GM23338 (cell line): ENCODE results near the gene SLCO1C1.

ENCODE experiments used
- CTCF ChIP-seq, 2 experiments: fragments of 200-600 bp in 1 of 2; sonication (generic) in 1 of 2; conservative IDR thresholded peaks; 2 replicates each; pipeline versions ENCODE4 v1.5.1 to v1.6.1; 2016 to 2017; ENCODE audit warnings: antibody characterized with exemption in 2 of 2, low read depth in 2 of 2, mild to moderate bottlenecking in 2 of 2, moderate library complexity in 1 of 2
- EZH2 ChIP-seq: fragments of 200-600 bp; sonication (generic); IDR thresholded peaks from one replicate; pipeline ENCODE4 v1.8.0; 2017; ENCODE audit warnings: antibody characterized with exemption, mild to moderate bottlenecking, low read depth; ENCODE audit not compliant: unreplicated experiment
- EZH2phosphoT487 ChIP-seq: fragments of 200-600 bp; sonication (generic); IDR thresholded peaks from one replicate; pipeline ENCODE4 v1.8.1; 2018; ENCODE audit warnings: antibody characterized with exemption; ENCODE audit not compliant: unreplicated experiment
- JUNB ChIP-seq: IDR thresholded peaks from one replicate; pipeline ENCODE4 v1.6.1; 2016; ENCODE audit warnings: antibody characterized with exemption; ENCODE audit not compliant: unreplicated experiment
- POLR2AphosphoS5 ChIP-seq: IDR thresholded peaks from 2 replicates; pipeline ENCODE4 v1.6.1; 2016; ENCODE audit warnings: antibody characterized with exemption, low read depth
- TF ChIP-seq, protein P1 (sequence below): IDR thresholded peaks from one replicate; pipeline ENCODE4 v1.6.1; 2018; ENCODE audit warnings: antibody characterized with exemption; ENCODE audit not compliant: unreplicated experiment

- TF ChIP-seq CTCF (conservative IDR thresholded peaks at IDR 0.05; ENCODE audit: low read depth in 2 of 2) (no peak), EZH2 (no peak), POLR2AphosphoS5 (no peak), JUNB (no peak), EZH2phosphoT487 (no peak)
- TF ChIP-seq, protein P1, sequence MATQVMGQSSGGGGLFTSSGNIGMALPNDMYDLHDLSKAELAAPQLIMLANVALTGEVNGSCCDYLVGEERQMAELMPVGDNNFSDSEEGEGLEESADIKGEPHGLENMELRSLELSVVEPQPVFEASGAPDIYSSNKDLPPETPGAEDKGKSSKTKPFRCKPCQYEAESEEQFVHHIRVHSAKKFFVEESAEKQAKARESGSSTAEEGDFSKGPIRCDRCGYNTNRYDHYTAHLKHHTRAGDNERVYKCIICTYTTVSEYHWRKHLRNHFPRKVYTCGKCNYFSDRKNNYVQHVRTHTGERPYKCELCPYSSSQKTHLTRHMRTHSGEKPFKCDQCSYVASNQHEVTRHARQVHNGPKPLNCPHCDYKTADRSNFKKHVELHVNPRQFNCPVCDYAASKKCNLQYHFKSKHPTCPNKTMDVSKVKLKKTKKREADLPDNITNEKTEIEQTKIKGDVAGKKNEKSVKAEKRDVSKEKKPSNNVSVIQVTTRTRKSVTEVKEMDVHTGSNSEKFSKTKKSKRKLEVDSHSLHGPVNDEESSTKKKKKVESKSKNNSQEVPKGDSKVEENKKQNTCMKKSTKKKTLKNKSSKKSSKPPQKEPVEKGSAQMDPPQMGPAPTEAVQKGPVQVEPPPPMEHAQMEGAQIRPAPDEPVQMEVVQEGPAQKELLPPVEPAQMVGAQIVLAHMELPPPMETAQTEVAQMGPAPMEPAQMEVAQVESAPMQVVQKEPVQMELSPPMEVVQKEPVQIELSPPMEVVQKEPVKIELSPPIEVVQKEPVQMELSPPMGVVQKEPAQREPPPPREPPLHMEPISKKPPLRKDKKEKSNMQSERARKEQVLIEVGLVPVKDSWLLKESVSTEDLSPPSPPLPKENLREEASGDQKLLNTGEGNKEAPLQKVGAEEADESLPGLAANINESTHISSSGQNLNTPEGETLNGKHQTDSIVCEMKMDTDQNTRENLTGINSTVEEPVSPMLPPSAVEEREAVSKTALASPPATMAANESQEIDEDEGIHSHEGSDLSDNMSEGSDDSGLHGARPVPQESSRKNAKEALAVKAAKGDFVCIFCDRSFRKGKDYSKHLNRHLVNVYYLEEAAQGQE = no peak
Measured at GRCh38 chr12:20751046-20751445, 55.9 kb downstream of the SLCO1C1 start.
